Measurements from ENCODE around the gene PCYOX1L.

Gene PCYOX1L

DNA sequence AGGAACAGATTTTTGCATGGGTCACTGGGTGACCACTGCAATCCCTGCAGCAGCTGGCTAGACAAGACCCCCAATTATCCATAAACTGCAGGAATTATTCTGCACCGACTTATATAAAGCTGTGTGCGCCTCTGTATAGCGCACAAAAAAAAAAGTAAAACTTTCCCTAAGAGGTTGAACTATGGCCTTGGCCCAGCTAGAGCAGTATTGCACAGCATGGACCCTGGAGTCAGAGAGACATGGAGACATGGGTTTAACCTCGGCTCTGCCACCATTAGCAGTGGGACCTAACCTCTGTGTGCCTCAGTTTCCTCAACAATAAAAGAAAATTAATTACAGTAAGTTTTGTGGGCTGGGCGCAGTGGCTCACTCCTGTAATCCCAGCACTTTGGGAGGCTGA, 29.7 kb upstream of the PCYOX1L start:
- Histone ChIP-seq H3K4me1 (no peaks in the 10 kb centered on the region), H3K27me3 (no peaks in the 10 kb centered on the region), H3K4me3 (ENCODE audit: low read depth, low read length) (no peak overlapping the region), H3K36me3 (no peaks in the 10 kb centered on the region), H3K9me3 (no peaks in the 10 kb centered on the region)
- TF ChIP-seq, protein P1, sequence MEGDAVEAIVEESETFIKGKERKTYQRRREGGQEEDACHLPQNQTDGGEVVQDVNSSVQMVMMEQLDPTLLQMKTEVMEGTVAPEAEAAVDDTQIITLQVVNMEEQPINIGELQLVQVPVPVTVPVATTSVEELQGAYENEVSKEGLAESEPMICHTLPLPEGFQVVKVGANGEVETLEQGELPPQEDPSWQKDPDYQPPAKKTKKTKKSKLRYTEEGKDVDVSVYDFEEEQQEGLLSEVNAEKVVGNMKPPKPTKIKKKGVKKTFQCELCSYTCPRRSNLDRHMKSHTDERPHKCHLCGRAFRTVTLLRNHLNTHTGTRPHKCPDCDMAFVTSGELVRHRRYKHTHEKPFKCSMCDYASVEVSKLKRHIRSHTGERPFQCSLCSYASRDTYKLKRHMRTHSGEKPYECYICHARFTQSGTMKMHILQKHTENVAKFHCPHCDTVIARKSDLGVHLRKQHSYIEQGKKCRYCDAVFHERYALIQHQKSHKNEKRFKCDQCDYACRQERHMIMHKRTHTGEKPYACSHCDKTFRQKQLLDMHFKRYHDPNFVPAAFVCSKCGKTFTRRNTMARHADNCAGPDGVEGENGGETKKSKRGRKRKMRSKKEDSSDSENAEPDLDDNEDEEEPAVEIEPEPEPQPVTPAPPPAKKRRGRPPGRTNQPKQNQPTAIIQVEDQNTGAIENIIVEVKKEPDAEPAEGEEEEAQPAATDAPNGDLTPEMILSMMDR (IDR thresholded peaks at IDR 0.05; ENCODE audit: low read depth, low read length): no peak
- DNase-seq: no peak

DNA sequence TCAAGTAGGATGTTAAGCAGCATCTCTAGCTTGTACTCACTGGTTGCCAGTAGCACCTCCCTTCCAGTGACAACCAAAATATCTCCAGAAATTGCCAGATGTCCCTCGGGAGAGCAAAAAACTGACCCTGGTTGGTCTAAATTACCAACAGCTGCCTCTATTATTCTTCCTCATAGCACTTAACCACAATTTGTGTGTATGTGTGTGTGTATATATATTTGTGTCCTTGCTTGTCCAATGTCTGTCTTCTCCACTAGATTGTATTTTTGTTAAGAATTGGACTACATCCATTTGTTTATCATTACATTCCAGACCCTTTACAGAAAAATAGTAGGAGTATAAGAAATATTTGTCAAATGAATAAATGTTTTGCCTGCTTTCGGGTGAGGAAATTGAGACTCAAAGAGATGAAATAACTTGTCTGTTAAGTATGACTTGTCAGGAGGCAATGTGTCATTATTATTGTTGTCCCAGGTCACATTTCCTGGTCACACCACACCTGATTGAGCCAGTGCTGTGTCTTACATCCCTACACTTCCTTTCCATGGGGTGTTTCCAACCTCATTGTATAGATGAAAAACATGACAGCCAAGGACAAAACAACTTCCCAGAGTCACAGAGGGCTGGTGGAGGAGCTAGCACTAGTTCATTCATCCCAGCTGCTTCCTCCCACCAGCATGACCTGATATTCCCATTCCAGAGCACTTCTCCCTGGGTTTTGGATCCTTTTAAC, 24.0 kb upstream of the PCYOX1L start:
- TF ChIP-seq, protein P1 (IDR thresholded peaks at IDR 0.05; ENCODE audit: low read depth, low read length): no peak
- Histone ChIP-seq H3K27me3 (no peaks in the 10 kb centered on the region), H3K36me3 (no peaks in the 10 kb centered on the region), H3K9me3 (no peaks in the 10 kb centered on the region), H3K4me1 (peaks cover 5% of the 10 kb centered on the region; the same call in 1 of the 2 replicates), H3K4me3 (ENCODE audit: low read depth, low read length) (no peak overlapping the region)
- no peak for DNase-seq

- peak; percentile 51 for DNase-seq
- Histone ChIP-seq H3K36me3 (no peaks in the 10 kb centered on the region), H3K27me3 (no peaks in the 10 kb centered on the region), H3K4me1 (peaks cover 5% of the 10 kb centered on the region; the same call in 1 of the 2 replicates), H3K4me3 (ENCODE audit: low read depth, low read length) (no peak overlapping the region), H3K9me3 (no peaks in the 10 kb centered on the region)
- TF ChIP-seq, protein P1 (IDR thresholded peaks at IDR 0.05; ENCODE audit: low read depth, low read length): no peak
These were observed 20.1 kb upstream of the PCYOX1L start for GRCh38 chr5:149337736-149338135.

DNA sequence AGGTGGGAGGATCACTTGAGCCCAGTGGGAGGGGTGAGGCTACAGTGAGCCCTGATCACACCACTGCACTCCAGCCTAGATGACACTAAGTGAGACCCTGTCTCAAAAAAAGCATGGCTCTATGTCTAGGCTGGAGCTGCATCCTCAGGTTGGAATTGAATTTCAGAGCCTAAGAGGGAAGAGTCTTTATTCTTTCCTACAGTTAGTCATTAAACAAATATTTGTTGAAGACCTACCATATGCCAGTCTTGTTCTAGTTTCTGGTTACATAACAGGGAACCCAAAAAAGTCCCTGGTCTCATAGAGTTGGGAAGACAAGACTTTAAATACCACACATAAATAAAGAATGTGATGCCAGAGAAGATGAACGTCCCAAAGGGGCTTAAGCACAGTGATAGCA, 19.5 kb upstream of the PCYOX1L start:
- no peak for DNase-seq
- Histone ChIP-seq H3K36me3 (no peaks in the 10 kb centered on the region), H3K4me3 (ENCODE audit: low read depth, low read length) (no peak overlapping the region), H3K4me1 (peaks cover 5% of the 10 kb centered on the region; the same call in 1 of the 2 replicates), H3K27me3 (no peaks in the 10 kb centered on the region), H3K9me3 (no peaks in the 10 kb centered on the region)
- TF ChIP-seq, protein P1 (IDR thresholded peaks at IDR 0.05; ENCODE audit: low read depth, low read length): no peak

DNA sequence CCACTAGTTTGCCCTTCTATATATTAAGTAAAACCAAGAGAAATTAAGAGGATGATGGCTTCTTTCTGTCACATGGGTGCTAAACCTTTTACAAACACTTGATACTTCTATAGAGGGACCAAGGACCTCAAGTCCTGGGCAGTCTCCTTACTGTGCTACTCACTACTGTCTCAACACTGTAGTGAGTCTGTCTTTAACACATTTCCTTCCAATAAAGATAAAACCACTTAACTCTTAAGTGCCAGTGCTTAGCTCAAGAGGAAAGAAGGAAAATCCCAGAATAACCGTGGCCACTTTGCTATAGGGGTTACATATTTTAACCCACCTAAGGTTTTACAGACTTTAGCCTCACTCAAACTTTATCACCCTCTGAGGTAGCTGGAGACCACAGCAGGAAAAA, 16.9 kb upstream of the PCYOX1L start:
- H3K27me3 ChIP-seq: no peaks in the 10 kb centered on the region
- H3K4me1 ChIP-seq: peaks cover 5% of the 10 kb centered on the region; the same call in 1 of the 2 replicates
- TF ChIP-seq, protein P1 (IDR thresholded peaks at IDR 0.05; ENCODE audit: low read depth, low read length): no peak
- peaks cover 3% of the 10 kb centered on the region; the same call in 1 of the 2 replicates for H3K36me3 ChIP-seq
- H3K4me3 ChIP-seq (ENCODE audit: low read depth, low read length): no peak overlapping the region
- no peaks in the 10 kb centered on the region for H3K9me3 ChIP-seq
- no peak for DNase-seq

DNA sequence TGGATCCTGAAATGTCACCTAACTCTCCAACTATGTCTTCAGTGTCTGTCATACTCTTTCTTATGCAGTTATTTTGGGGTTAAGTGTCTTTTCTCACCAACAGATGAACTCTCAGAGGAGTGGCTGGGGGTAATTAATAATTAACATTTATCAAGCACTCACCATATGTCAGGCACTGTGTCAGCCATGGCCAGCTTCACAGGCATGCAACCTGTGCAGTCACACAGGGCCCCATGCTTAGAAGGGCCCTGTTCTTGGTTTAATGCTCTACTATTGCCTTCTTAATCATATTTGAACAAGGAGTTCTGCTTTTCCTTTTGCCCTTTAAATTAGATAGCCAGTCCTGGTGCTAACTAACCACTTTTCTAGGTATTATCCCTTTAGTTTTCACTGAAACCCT, 16.0 kb upstream of the PCYOX1L start:
- TF ChIP-seq, protein P1 (IDR thresholded peaks at IDR 0.05; ENCODE audit: low read depth, low read length): no peak
- DNase-seq: no peak
- Histone ChIP-seq H3K9me3 (no peaks in the 10 kb centered on the region), H3K27me3 (no peaks in the 10 kb centered on the region), H3K4me3 (ENCODE audit: low read depth, low read length) (no peak overlapping the region), H3K4me1 (peaks cover 5% of the 10 kb centered on the region; the same call in 1 of the 2 replicates), H3K36me3 (peaks cover 3% of the 10 kb centered on the region; the same call in 1 of the 2 replicates)

Data from BE2C (cell line).